ENCODE measurements around the gene CNTD1. TPM values are rescaled to one million over a fixed set of nuclear protein-coding genes. Genes with fewer than 3 reads are reported as not detected.
A peak's percentile ranks its signal among the peaks of the same experiment; 100 is the strongest.

Gene CNTD1
- total and polyA plus RNA-seq, 2 of the 4 experiments (the other 2 are of a cell fraction): not detected

- ChIA-PET POLR2A (ENCODE audit: unreplicated experiment) (interaction anchor here (0.7 kb wide), 1 partner anchor 242 kb away, joined by 3 read pairs; no protein-coding TSS in a partner anchor), CTCF (interaction anchor here (0.6 to 3.5 kb wide), 2 partner anchors 13 to 87 kb away, joined by 3 to 12 read pairs; no protein-coding TSS in a partner anchor)
- Histone ChIP-seq H3K23ac (ENCODE audit: low read depth, low read length) (peak within 1 kb of the TSS; percentile 75; the same call in 1 of the 2 replicates), H3K56ac (ENCODE audit: extremely low read depth, insufficient read depth, low read length) (no peak within 1 kb of the TSS), H2BK20ac (ENCODE audit: low read depth, low read length) (no peak within 1 kb of the TSS), H3K14ac (replicated peaks; ENCODE audit: low read depth, low read length) (no peak within 1 kb of the TSS; the same call in 1 of the 2 replicates), H3K79me1 (ENCODE audit: low read depth in 1 of 2, low read length in 2 of 2) (no peaks in the 10 kb centered on the region), H3K27me3 (ENCODE audit: control insufficient read depth, insufficient read depth, low read length) (peaks cover 48% of the 10 kb centered on the region), H3K9me1 (ENCODE audit: insufficient read depth, low read length) (no peaks in the 10 kb centered on the region), H3K27ac (ENCODE audit: insufficient read depth, low read length) (no peak within 1 kb of the TSS), H3K4me2 (ENCODE audit: low read depth, low read length) (peak within 1 kb of the TSS; percentile 74), H3K4me3 (ENCODE audit: insufficient read depth, low read depth, low read length) (peak within 1 kb of the TSS; percentile 34), H3K9ac (ENCODE audit: low read depth, low read length) (no peak within 1 kb of the TSS), H2AFZ (replicated peaks; ENCODE audit: low read length, poor library complexity) (peak within 1 kb of the TSS; percentile 87), H3K4me1 (ENCODE audit: control insufficient read depth, insufficient read depth, low read length) (no peaks in the 10 kb centered on the region), H2BK5ac (ENCODE audit: low read depth, low read length, poor library complexity, severe bottlenecking) (no peak within 1 kb of the TSS), H3K4ac (ENCODE audit: low read depth, low read length) (no peak within 1 kb of the TSS; the same call in 1 of the 2 replicates), H3K18ac (ENCODE audit: low read depth, low read length) (no peak within 1 kb of the TSS), H4K5ac (ENCODE audit: low read depth, low read length) (no peak within 1 kb of the TSS), H3K9me3 (ENCODE audit: control insufficient read depth, insufficient read depth, low read length) (no peaks in the 10 kb centered on the region), H4K91ac (ENCODE audit: insufficient read depth, low read depth, low read length) (no peak within 1 kb of the TSS), H2BK120ac (ENCODE audit: low read depth, low read length) (no peak within 1 kb of the TSS), H3K36me3 (ENCODE audit: control insufficient read depth, insufficient read depth, low read length) (no peaks in the 10 kb centered on the region), H2AK5ac (ENCODE audit: low read depth, low read length) (0 out of 2 replicates have a peak within 1 kb of the TSS, but pooled peaks have one; percentile 3), H2AK9ac (replicated peaks; ENCODE audit: low read depth, low read length, poor library complexity) (peak within 1 kb of the TSS; percentile 42), H4K20me1 (ENCODE audit: insufficient read depth, low read length) (no peaks in the 10 kb centered on the region), H2BK15ac (ENCODE audit: low read depth, low read length) (no peak within 1 kb of the TSS), H4K8ac (ENCODE audit: low read depth in 2 of 2, low read length in 2 of 2) (no peak within 1 kb of the TSS)
- dilution Hi-C loops (cut with HindIII; ENCODE audit: low sequenced_read_pairs, unreplicated experiment): no loop called here
- ATAC-seq (ENCODE audit: low read depth) (peak; percentile 78), DNase-seq (no peak)
- no peak for TF ChIP-seq RCOR1 (IDR thresholded peaks at IDR 0.05; ENCODE audit: insufficient replicate concordance, low read length)
- TF ChIP-seq USF2 (IDR thresholded peaks at IDR 0.05; ENCODE audit: low read depth, low read length): peak; percentile 13; the same call in 1 of the 2 replicates
- WGBS, 2 experiments (ENCODE audit: extremely low coverage in 2 of 2, insufficient read length in 1 of 2): 4% methylated on average over 9 of the region's 92 CpGs; no CpG with 5 or more reads in 1 of the 2 experiments
- BruUV-seq (replicated peaks): no TSS peak
- intact Hi-C loops (cut with micrococcal nuclease): loop anchor here (5.0 kb wide), 2 partner anchors 61 to 184 kb away; partner anchors contain the start of genes BECN1 and PSMC3IP
- in situ Hi-C loops (cut with MboI; ENCODE audit: low sequenced_read_pairs): no loop called here
Observed at GRCh38 chr17:42760652-42761581, 37.7 kb upstream of the CNTD1 start, which contains the start of gene RAMP2. RAMP2 (plus strand) TSS chr17:42761227; CDS start chr17:42761262, 35 bp downstream.
